Endothelial cell of umbilical vein (primary cell): ENCODE data around the gene DEPDC1. TPM values are rescaled to one million over a fixed set of nuclear protein-coding genes. Genes with fewer than 3 reads are reported as not detected.

Source experiments
- BruUV-seq: library from RNA; stranded (reverse); fragments of 400-500 nt; replicated peaks from 2 replicates; lab custom pipeline; 2021; lab: Mats Ljungman, UMichigan
- CTCF ChIA-PET: fragments of 300-600, 350-600 bp; sonication (Branson Sonifier 250); formaldehyde crosslinking; loops from one replicate; lab custom pipeline; 2021; ENCODE audit warnings: antibody characterized with exemption, inconsistent platforms; lab: Charles Lee
- POLR2A ChIA-PET: fragments of 300-600, 350-600 bp; sonication (Branson Sonifier 250); formaldehyde crosslinking; loops from one replicate; lab custom pipeline; 2021; ENCODE audit warnings: antibody characterized with exemption, inconsistent platforms; lab: Charles Lee
- DNase-seq: peaks from one replicate; pipeline ENCODE4 v3.0.0-alpha.2; 2011; ENCODE audit warnings: low read depth, low spot score
- FAIRE-seq: peaks from 2 replicates; lab custom pipeline; 2011; peaks lifted over from hg19 to GRCh38; lab: Jason Lieb, UNC
- H2AFZ ChIP-seq: 2 replicates; pipeline ENCODE4 v1.6.0; 2012; ENCODE audit warnings: low read depth, low read length, control low read depth, inconsistent platforms
- H3K27ac ChIP-seq: 2 replicates; pipeline ENCODE4 v1.5.1; 2011; ENCODE audit warnings: low read depth, mild to moderate bottlenecking, control low read depth, low read length, moderate library complexity; ENCODE audit not compliant: insufficient read depth
- H3K27me3 ChIP-seq, 2 experiments: 2 replicates each; pipeline versions ENCODE4 v1.6.0 to v1.6.1; 2011; ENCODE audit warnings: low read length in 2 of 2, mixed read lengths in 1 of 2; ENCODE audit not compliant: control insufficient read depth in 2 of 2, insufficient read depth in 2 of 2
- H3K36me3 ChIP-seq, 2 experiments: 2 replicates in 1 of 2; 3 replicates in 1 of 2; pipeline ENCODE4 v1.5.1; 2011; ENCODE audit warnings: low read length in 2 of 2, mild to moderate bottlenecking in 1 of 2, moderate library complexity in 1 of 2; ENCODE audit not compliant: control insufficient read depth in 2 of 2, insufficient read depth in 2 of 2; ENCODE audit errors: extremely low read depth in 1 of 2
- H3K4me1 ChIP-seq: 3 replicates; pipeline ENCODE4 v1.5.1; 2011; ENCODE audit warnings: mild to moderate bottlenecking, low read length; ENCODE audit not compliant: control insufficient read depth, insufficient read depth; ENCODE audit errors: extremely low read depth
- H3K4me2 ChIP-seq: 2 replicates; pipeline ENCODE4 v1.6.1; 2011; ENCODE audit warnings: low read length, control low read depth, mixed read lengths; ENCODE audit not compliant: insufficient read depth
- H3K4me3 ChIP-seq, 3 experiments: fragments of 200-600 bp in 1 of 3; sonication (generic), shearing (Covaris generic) in 1 of 3; replicated peaks in 1 of 3; 2 replicates each; pipeline ENCODE4 v1.5.1; 2011 to 2016; ENCODE audit warnings: control low read depth in 3 of 3, low read length in 3 of 3, mild to moderate bottlenecking in 2 of 3, inconsistent platforms in 1 of 3, low read depth in 1 of 3, moderate library complexity in 1 of 3; ENCODE audit not compliant: insufficient read depth in 1 of 3
- H3K79me2 ChIP-seq: 2 replicates; pipeline ENCODE4 v1.6.0; 2012; ENCODE audit warnings: low read length, inconsistent platforms; ENCODE audit not compliant: control insufficient read depth, insufficient read depth
- H3K9ac ChIP-seq: replicated peaks from 2 replicates; pipeline ENCODE3; 2011; ENCODE audit warnings: low read length, control low read depth; ENCODE audit not compliant: insufficient read depth; ENCODE audit errors: extremely low read depth
- H3K9me1 ChIP-seq: replicated peaks from 3 replicates; pipeline ENCODE4 v1.6.0; 2011; ENCODE audit warnings: mild to moderate bottlenecking, low read length; ENCODE audit not compliant: control insufficient read depth, insufficient read depth; ENCODE audit errors: extremely low read depth
- H3K9me3 ChIP-seq: replicated peaks from 2 replicates; pipeline ENCODE4 v1.5.1; 2012; ENCODE audit warnings: low read length, inconsistent platforms; ENCODE audit not compliant: control insufficient read depth, insufficient read depth
- H4K20me1 ChIP-seq: replicated peaks from 2 replicates; pipeline ENCODE3; 2011; ENCODE audit warnings: mild to moderate bottlenecking, low read length; ENCODE audit not compliant: control insufficient read depth, insufficient read depth; ENCODE audit errors: extremely low read depth
- CTCF ChIP-seq, 2 donors: IDR thresholded peaks; 1 replicate in 1 of 2; 2 replicates in 1 of 2; pipeline ENCODE4 v1.5.1; 2011; ENCODE audit warnings: low read length in 2 of 2, mild to moderate bottlenecking in 2 of 2, moderate library complexity in 2 of 2, control low read depth in 1 of 2, inconsistent platforms in 1 of 2, low read depth in 1 of 2; ENCODE audit not compliant: insufficient read depth in 1 of 2; ENCODE audit errors: extremely low read depth in 1 of 2
- EZH2 ChIP-seq: IDR thresholded peaks from 2 replicates; pipeline ENCODE4 v1.6.1; 2012; ENCODE audit warnings: borderline replicate concordance, low read depth, mild to moderate bottlenecking, moderate library complexity, low read length, inconsistent platforms; ENCODE audit not compliant: severe bottlenecking
- FOS ChIP-seq: IDR thresholded peaks from 2 replicates; pipeline ENCODE4 v1.6.1; 2011; ENCODE audit warnings: mild to moderate bottlenecking, low read length, moderate library complexity, borderline replicate concordance; ENCODE audit not compliant: insufficient read depth
- GATA2 ChIP-seq: IDR thresholded peaks from 2 replicates; pipeline ENCODE4 v1.7.0; 2011; ENCODE audit warnings: low read depth, mild to moderate bottlenecking, moderate library complexity, mixed read lengths, low read length; ENCODE audit not compliant: insufficient read length, insufficient read depth
- JUN ChIP-seq: IDR thresholded peaks from 2 replicates; pipeline ENCODE4 v1.6.1; 2011; ENCODE audit warnings: borderline replicate concordance, low read depth; ENCODE audit not compliant: insufficient read length, insufficient read depth
- MAX ChIP-seq: IDR thresholded peaks from 2 replicates; pipeline ENCODE4 v1.6.1; 2011; ENCODE audit not compliant: insufficient read depth, insufficient read length
- MYC ChIP-seq: IDR thresholded peaks from one replicate; pipeline ENCODE4 v1.6.1; 2011; ENCODE audit warnings: mild to moderate bottlenecking, low read depth, low read length
- POLR2A ChIP-seq: IDR thresholded peaks from 2 replicates; pipeline ENCODE4 v1.6.1; 2012; ENCODE audit warnings: low read depth, mild to moderate bottlenecking, control low read depth, low read length
- POLR2AphosphoS5 ChIP-seq: IDR thresholded peaks from 2 replicates; pipeline ENCODE4 v1.6.1; 2012; ENCODE audit warnings: low read depth, mild to moderate bottlenecking, control low read depth, low read length, moderate library complexity; ENCODE audit not compliant: insufficient read depth
- dilution Hi-C: fragments of 300-500 bp; cut with MboI; formaldehyde crosslinking; loops from one replicate; pipeline ENCODE4 v1.15.0; 2019; ENCODE audit warnings: low sequenced_read_pairs; ENCODE audit not compliant: extremely low pct_ligation_motif_present
- intact Hi-C: fragments of 100-400 bp; cut with micrococcal nuclease; formaldehyde crosslinking; loops from one replicate; pipeline ENCODE4 v1.10.0; 2022
- polyA plus RNA-seq, 4 experiments: library from polyadenylated mRNA; depleted of rRNA in 3 of 4; stranded (reverse) in 3 of 4; unstranded in 1 of 4; fragments of >200 nt; gene quantifications; 2 replicates each; pipeline versions ENCODE4 v1.2.1 to v1.2.3, GENCODE V29; 2011 to 2012; ENCODE audit warnings: missing spikeins in 1 of 4
- total RNA-seq: library from RNA; stranded (reverse); gene quantifications from 2 replicates; pipeline ENCODE4 v1.2.3, GENCODE V29; 2021

Gene DEPDC1
- total and polyA plus RNA-seq, 2 donors (not counting 3 experiments of a cell fraction or from before 2014, with no cell fraction given), result 5.5 to 30.4 TPM

GRCh38 chr1:68429233-68429808 is 67.6 kb downstream of the DEPDC1 start:
- Histone ChIP-seq H3K4me1 (no peaks in the 10 kb centered on the region), H3K9ac (no peak overlapping the region), H3K4me2 (no peak overlapping the region), H3K79me2 (no peaks in the 10 kb centered on the region), H4K20me1 (no peaks in the 10 kb centered on the region), H3K27me3 (peaks cover 0 to 6% of the 10 kb centered on the region in 2 experiments), H3K9me1 (no peaks in the 10 kb centered on the region), H3K4me3 (no peak overlapping the region), H3K27ac (no peak overlapping the region), H2AFZ (no peak overlapping the region), H3K9me3 (no peaks in the 10 kb centered on the region), H3K36me3 (no peaks in the 10 kb centered on the region)
- ChIA-PET POLR2A (no interaction called here), CTCF (interaction anchor here (2.7 kb wide), 1 partner anchor 13 kb away, joined by 13 read pairs; no protein-coding TSS in a partner anchor)
- intact Hi-C loops (no loop called here), dilution Hi-C loops (no loop called here)
- no TSS peak for BruUV-seq
- TF ChIP-seq JUN (no peak), POLR2A (no peak), MAX (no peak), FOS (no peak), GATA2 (no peak), MYC (no peak), POLR2AphosphoS5 (no peak), CTCF (IDR thresholded peaks at IDR 0.05; ENCODE audit: extremely low read depth in 1 of 2, insufficient read depth in 1 of 2, low read depth in 1 of 2, low read length in 2 of 2) (no peak), EZH2 (no peak)
- no peak for DNase-seq
- FAIRE-seq, result no peak
